Measurements from ENCODE around the gene COL9A2.

GRCh38 chr1:40362699-40363098 lies 45.6 kb upstream of the COL9A2 start:
- TF ChIP-seq CTCF (IDR thresholded peaks at IDR 0.05) = no peak
- TF ChIP-seq POLR2A (IDR thresholded peaks at IDR 0.05) = no peak
